Measurements from ENCODE around the gene GRID2IP. TPM values are rescaled to one million over a fixed set of nuclear protein-coding genes. Genes with fewer than 3 reads are reported as not detected.

Gene GRID2IP
- total RNA-seq, 1 experiment from 2014 or later, result 1.4 TPM

DNA sequence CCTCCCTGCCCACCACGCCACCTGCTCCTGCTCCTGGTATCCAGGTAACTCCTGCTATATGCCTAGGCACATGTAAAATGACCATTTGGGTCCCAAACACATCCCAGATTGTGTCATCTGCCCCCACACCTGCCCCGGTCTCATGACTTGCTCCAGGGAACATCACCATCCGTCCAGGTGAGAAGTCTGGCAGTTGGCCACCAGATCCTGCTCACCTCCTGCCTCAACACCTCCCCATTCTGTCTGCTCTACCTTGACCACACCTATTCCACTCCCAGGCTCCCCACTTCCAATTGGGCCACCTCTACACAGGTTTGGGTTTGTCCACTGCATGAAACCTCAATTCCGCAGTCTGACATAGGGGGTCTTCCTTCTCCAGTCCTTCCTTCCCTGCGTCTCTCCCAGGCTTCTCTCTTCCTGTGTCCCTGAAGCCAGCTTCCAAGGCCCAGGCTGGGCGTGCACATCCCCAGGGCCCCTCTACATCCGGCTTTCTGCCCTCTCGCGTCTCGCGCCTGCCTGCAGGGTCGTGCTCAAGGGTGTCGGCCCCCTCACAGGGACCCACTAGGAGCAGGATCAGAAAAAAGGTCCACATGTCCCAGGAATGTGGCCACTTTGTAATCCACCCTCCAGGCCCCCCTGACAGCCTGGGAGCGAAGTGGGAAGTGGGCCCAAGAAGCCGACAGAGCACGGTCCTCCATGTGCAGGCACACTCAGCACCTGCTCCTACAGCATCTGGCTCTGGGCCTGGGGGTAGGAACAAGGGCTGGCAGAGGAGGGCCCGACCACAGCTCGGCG lies 54.2 kb downstream of the GRID2IP start:
- peaks cover 5% of the 10 kb centered on the region for H3K27me3 Mint-ChIP-seq (ENCODE audit: unreplicated experiment)
- no peak for DNase-seq
- no peak overlapping the region for H3K4me3 Mint-ChIP-seq (ENCODE audit: low read depth, unreplicated experiment)
- intact Hi-C loops (cut with micrococcal nuclease; ENCODE audit: unreplicated experiment), result no loop called here
- BruUV-seq (replicated peaks), result no TSS peak
- H3K36me3 Mint-ChIP-seq (ENCODE audit: insufficient read depth, unreplicated experiment), result no peaks in the 10 kb centered on the region
- TF ChIP-seq, protein P1, sequence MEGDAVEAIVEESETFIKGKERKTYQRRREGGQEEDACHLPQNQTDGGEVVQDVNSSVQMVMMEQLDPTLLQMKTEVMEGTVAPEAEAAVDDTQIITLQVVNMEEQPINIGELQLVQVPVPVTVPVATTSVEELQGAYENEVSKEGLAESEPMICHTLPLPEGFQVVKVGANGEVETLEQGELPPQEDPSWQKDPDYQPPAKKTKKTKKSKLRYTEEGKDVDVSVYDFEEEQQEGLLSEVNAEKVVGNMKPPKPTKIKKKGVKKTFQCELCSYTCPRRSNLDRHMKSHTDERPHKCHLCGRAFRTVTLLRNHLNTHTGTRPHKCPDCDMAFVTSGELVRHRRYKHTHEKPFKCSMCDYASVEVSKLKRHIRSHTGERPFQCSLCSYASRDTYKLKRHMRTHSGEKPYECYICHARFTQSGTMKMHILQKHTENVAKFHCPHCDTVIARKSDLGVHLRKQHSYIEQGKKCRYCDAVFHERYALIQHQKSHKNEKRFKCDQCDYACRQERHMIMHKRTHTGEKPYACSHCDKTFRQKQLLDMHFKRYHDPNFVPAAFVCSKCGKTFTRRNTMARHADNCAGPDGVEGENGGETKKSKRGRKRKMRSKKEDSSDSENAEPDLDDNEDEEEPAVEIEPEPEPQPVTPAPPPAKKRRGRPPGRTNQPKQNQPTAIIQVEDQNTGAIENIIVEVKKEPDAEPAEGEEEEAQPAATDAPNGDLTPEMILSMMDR (IDR thresholded peaks at IDR 0.05; ENCODE audit: unreplicated experiment), result no peak
- CTCF ChIA-PET, result interaction anchor here (0.6 kb wide), 1 partner anchor 35 kb away, joined by 3 read pairs; no protein-coding TSS in a partner anchor
- H3K9me3 Mint-ChIP-seq (ENCODE audit: low read depth, unreplicated experiment), result no peaks in the 10 kb centered on the region
- H3K27ac Mint-ChIP-seq (ENCODE audit: unreplicated experiment), result no peak overlapping the region
- no peaks in the 10 kb centered on the region for H3K4me1 Mint-ChIP-seq (ENCODE audit: low read depth, unreplicated experiment)

DNA sequence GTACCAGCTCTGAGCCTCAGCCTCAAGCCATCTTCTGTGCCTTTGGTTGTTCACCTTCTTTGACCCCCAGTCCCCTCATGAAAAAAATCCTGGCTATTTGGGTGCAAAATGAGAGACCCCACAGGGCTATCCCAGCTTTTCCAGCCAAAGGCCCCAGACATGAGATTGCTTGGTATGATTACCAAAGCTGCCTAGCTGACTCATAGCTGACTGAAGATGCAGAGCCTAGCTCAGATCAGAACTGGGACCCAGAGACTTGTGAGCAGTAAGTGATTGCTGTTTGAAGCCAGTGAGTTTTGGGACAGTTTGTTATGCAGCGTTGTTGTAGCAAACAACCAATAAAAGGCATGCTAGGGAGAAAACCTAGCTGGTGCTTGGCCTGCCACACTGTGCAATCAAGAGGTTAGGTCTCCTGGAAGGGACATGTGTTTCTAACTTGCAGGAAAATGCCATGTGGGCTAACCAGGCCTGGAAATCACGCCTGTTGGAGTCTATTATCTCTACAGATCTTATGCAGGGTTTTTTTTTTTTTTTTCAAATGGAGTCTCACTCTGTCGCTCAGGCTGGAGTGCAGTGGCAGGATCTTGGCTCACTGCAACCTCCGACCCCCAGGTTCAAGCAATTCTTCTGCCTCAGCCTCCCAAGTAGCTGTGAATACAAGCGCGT lies 55.5 kb downstream of the GRID2IP start:
- Mint-ChIP-seq H3K36me3 (ENCODE audit: insufficient read depth, unreplicated experiment) (no peaks in the 10 kb centered on the region), H3K4me1 (ENCODE audit: low read depth, unreplicated experiment) (no peaks in the 10 kb centered on the region), H3K9me3 (ENCODE audit: low read depth, unreplicated experiment) (no peaks in the 10 kb centered on the region), H3K4me3 (ENCODE audit: low read depth, unreplicated experiment) (no peak overlapping the region), H3K27ac (ENCODE audit: unreplicated experiment) (no peak overlapping the region), H3K27me3 (ENCODE audit: unreplicated experiment) (peaks cover 18% of the 10 kb centered on the region)
- CTCF ChIA-PET, result interaction anchor here (0.6 to 0.8 kb wide), 2 partner anchors 9 to 55 kb away, joined by 5 to 9 read pairs; partner anchors contain the start of gene GRID2IP
- BruUV-seq (replicated peaks), result no TSS peak
- TF ChIP-seq, protein P1 (IDR thresholded peaks at IDR 0.05; ENCODE audit: unreplicated experiment), result no peak
- intact Hi-C loops (cut with micrococcal nuclease; ENCODE audit: unreplicated experiment), result no loop called here
- no peak for DNase-seq

DNA sequence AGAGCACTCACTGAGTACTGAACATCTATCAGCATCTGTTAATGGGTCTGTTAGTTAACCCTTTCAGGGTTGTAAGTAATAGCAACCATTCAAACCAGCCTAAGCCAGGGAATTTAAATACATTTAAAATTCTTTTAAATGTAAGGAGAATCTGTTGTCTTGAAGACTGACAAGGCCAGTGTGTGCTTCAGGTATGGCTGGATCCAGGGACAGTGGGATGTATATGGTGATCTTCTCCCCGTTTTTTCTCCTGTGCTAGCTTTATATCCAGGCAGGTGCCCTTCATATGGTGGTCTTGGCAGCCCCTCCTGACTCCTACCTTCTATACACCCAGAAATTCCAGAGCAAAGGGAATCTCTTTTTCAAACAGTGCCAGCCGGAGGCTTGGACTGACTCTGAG lies 56.9 kb downstream of the GRID2IP start:
- H3K27ac Mint-ChIP-seq (ENCODE audit: unreplicated experiment), result no peak overlapping the region
- H3K36me3 Mint-ChIP-seq (ENCODE audit: insufficient read depth, unreplicated experiment), result no peaks in the 10 kb centered on the region
- no peaks in the 10 kb centered on the region for H3K9me3 Mint-ChIP-seq (ENCODE audit: low read depth, unreplicated experiment)
- intact Hi-C loops (cut with micrococcal nuclease; ENCODE audit: unreplicated experiment), result no loop called here
- H3K4me3 Mint-ChIP-seq (ENCODE audit: low read depth, unreplicated experiment), result no peak overlapping the region
- no peak for DNase-seq
- no TSS peak for BruUV-seq (replicated peaks)
- no peaks in the 10 kb centered on the region for H3K4me1 Mint-ChIP-seq (ENCODE audit: low read depth, unreplicated experiment)
- peaks cover 20% of the 10 kb centered on the region for H3K27me3 Mint-ChIP-seq (ENCODE audit: unreplicated experiment)
- TF ChIP-seq, protein P1 (IDR thresholded peaks at IDR 0.05; ENCODE audit: unreplicated experiment), result no peak
- CTCF ChIA-PET, result interaction anchor here (0.6 to 0.7 kb wide), 3 partner anchors 15 to 23 kb away, joined by 3 to 5 read pairs (median 3); no protein-coding TSS in a partner anchor

DNA sequence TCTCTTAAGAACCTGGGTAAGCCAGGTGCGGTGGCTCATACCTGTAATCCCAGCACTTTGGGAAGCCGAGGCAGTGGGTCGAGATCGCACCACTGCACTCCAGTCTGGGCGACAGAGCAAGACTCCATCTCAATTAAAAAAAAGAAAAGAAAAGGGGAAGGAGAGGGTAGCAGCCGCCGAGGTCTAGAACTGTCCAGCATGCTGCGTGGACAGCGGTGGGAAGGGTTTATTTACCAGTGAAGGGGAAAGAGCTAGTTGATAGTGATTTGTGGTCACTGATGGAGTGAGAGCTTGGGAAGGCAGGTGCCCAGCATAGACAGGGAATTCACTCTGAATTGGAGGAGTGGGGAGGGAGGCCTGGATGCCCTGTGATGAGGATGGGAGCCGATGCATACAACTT lies 60.1 kb downstream of the GRID2IP start:
- Mint-ChIP-seq H3K9me3 (ENCODE audit: low read depth, unreplicated experiment) (no peaks in the 10 kb centered on the region), H3K36me3 (ENCODE audit: insufficient read depth, unreplicated experiment) (peaks cover 8% of the 10 kb centered on the region), H3K4me3 (ENCODE audit: low read depth, unreplicated experiment) (no peak overlapping the region), H3K27me3 (ENCODE audit: unreplicated experiment) (peaks cover 20% of the 10 kb centered on the region), H3K4me1 (ENCODE audit: low read depth, unreplicated experiment) (no peaks in the 10 kb centered on the region), H3K27ac (ENCODE audit: unreplicated experiment) (no peak overlapping the region)
- no TSS peak for BruUV-seq (replicated peaks)
- DNase-seq, result no peak
- intact Hi-C loops (cut with micrococcal nuclease; ENCODE audit: unreplicated experiment), result no loop called here
- TF ChIP-seq, protein P1 (IDR thresholded peaks at IDR 0.05; ENCODE audit: unreplicated experiment), result no peak
- CTCF ChIA-PET, result interaction anchor here (1.4 kb wide), 1 partner anchor 8 kb away, joined by 4 read pairs; no protein-coding TSS in a partner anchor
